Measurements from ENCODE around the gene BPIFB2. TPM values are rescaled to one million over a fixed set of nuclear protein-coding genes. Genes with fewer than 3 reads are reported as not detected.
A peak's percentile ranks its signal among the peaks of the same experiment; 100 is the strongest.

Gene BPIFB2
- total and polyA plus RNA-seq, 7 donors = not detected

DNA sequence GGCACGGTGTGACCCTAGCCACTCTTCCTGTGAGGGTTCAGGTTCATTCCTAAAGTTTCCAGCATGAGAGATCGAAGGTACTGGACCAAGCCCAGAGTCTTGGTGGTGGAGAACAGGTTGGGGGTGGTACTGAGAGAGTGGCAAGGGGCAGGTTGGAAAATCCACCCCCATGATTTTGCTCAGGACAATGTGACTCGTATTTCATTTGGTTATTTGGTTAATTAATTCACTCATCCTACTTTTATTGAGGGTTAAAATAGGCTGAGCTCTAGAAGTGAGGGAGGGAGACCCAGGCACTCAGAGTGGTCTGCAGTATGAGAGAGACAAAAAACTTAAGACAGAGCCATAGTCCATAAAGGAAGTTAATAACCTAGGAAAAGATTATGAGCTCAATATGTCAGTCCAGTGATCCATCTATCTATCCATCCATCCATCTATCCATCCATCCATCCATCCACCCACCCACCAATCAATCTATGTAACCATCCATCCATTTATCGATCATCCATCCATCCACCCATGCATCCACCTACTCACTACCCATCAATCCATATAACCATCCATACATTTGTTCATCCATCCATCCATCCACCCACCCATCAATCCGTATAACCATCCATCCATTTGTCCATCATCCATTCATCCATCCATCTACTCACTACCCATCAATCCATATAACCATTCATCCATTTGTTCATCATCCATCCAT lies 17.3 kb downstream of the BPIFB2 start:
- Histone ChIP-seq H3K27ac (no peak overlapping the region), H3K4me3 (no peak overlapping the region), H3K4me1 (no peaks in the 10 kb centered on the region), H3K36me3 (ENCODE audit: insufficient read depth in 1 of 2, low read depth in 1 of 2) (no peaks in the 10 kb centered on the region), H3K9me3 (no peaks in the 10 kb centered on the region), H3K27me3 (ENCODE audit: insufficient read depth in 3 of 3, low read length in 2 of 3) (peaks cover 0 to 28% (median 7%) of the 10 kb centered on the region in 3 donors)
- 64 to 68% (median 66%) methylated on average over 5 of the region's 5 CpGs for WGBS, 3 donors
- ATAC-seq = no peak
- TF ChIP-seq, protein P1, sequence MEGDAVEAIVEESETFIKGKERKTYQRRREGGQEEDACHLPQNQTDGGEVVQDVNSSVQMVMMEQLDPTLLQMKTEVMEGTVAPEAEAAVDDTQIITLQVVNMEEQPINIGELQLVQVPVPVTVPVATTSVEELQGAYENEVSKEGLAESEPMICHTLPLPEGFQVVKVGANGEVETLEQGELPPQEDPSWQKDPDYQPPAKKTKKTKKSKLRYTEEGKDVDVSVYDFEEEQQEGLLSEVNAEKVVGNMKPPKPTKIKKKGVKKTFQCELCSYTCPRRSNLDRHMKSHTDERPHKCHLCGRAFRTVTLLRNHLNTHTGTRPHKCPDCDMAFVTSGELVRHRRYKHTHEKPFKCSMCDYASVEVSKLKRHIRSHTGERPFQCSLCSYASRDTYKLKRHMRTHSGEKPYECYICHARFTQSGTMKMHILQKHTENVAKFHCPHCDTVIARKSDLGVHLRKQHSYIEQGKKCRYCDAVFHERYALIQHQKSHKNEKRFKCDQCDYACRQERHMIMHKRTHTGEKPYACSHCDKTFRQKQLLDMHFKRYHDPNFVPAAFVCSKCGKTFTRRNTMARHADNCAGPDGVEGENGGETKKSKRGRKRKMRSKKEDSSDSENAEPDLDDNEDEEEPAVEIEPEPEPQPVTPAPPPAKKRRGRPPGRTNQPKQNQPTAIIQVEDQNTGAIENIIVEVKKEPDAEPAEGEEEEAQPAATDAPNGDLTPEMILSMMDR (IDR thresholded peaks at IDR 0.05) = no peak
- intact Hi-C loops (cut with DNase I) = no loop called here
- no peak for DNase-seq

DNA sequence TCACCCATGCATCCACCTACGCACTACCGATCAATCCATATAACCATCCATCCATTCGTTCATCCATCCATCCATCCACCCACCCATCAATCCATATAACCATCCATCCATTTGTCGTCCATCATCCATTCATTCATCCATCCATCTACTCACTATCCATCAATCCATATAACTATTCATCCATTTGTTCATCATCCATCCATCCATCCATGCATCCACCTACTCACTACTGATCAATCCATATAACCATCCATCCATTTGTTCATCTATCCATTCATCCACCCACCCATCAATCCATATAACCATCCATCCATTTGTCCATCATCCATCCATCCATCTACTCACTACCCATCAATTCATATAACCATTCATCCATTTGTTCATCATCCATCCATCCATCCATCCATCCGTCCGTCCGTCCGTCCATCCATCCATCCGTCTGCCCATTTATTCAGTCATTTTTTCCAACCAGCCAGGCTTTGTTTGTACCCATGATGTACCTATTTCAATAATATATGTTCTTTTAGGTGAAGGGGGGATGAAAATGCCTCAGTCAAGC lies 17.9 kb downstream of the BPIFB2 start:
- ATAC-seq = no peak
- no peaks in the 10 kb centered on the region for H3K36me3 ChIP-seq (ENCODE audit: insufficient read depth in 1 of 2, low read depth in 1 of 2)
- H3K4me1 ChIP-seq = no peaks in the 10 kb centered on the region
- H3K27ac ChIP-seq = no peak overlapping the region
- intact Hi-C loops (cut with DNase I) = no loop called here
- peaks cover 0 to 23% (median 7%) of the 10 kb centered on the region in 3 donors for H3K27me3 ChIP-seq (ENCODE audit: insufficient read depth in 3 of 3, low read length in 2 of 3)
- H3K4me3 ChIP-seq = no peak overlapping the region
- no peak for DNase-seq
- WGBS, 3 donors = 45 to 93% (median 57%) methylated on average over 9 of the region's 9 CpGs
- H3K9me3 ChIP-seq = no peaks in the 10 kb centered on the region
- TF ChIP-seq, protein P1 (IDR thresholded peaks at IDR 0.05) = no peak

DNA sequence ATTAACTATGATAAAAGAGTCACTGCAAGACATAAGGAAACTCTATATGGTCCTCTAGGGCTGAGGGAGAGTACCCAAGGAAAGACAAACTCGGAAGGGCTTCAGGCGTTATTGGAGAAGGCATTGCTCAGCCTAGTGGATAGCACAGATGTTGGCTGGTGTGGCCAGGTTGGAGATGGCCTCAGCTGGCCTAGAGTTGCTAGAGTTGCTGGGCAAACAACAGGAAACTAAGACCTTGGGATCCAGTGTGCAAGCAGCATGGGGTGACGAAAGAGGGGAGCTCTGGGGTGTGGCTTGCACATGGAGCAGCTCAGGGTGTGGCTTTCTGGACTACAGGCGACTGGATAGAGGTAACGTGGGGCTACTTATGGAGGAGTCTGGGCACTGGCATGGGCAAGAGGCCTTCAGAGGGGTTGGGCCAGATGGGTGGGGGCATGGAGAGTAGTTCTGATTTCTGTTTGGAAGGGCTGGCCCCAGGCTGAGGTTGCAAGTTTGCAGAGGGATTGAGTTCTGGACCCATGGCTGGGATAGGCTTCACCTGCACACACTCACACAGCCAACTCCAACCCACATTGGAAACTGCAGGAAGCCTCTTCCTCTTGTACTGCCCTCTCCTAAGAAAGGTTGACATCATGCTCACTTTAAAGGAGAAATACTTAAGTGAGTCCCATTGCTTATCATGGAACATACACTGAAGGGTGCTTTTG lies 18.7 kb downstream of the BPIFB2 start:
- Histone ChIP-seq H3K9me3 (no peaks in the 10 kb centered on the region), H3K36me3 (ENCODE audit: insufficient read depth in 1 of 2, low read depth in 1 of 2) (no peaks in the 10 kb centered on the region), H3K27ac (no peak overlapping the region), H3K27me3 (ENCODE audit: insufficient read depth in 3 of 3, low read length in 2 of 3) (peaks cover 0 to 21% (median 7%) of the 10 kb centered on the region in 3 donors), H3K4me1 (no peaks in the 10 kb centered on the region), H3K4me3 (no peak overlapping the region)
- intact Hi-C loops (cut with DNase I) = no loop called here
- ATAC-seq = no peak
- peak in 1 of 2 donors; percentile 16 for DNase-seq
- 53 to 63% (median 59%) methylated on average over 5 of the region's 5 CpGs for WGBS, 3 donors
- TF ChIP-seq, protein P1 (IDR thresholded peaks at IDR 0.05) = no peak

DNA sequence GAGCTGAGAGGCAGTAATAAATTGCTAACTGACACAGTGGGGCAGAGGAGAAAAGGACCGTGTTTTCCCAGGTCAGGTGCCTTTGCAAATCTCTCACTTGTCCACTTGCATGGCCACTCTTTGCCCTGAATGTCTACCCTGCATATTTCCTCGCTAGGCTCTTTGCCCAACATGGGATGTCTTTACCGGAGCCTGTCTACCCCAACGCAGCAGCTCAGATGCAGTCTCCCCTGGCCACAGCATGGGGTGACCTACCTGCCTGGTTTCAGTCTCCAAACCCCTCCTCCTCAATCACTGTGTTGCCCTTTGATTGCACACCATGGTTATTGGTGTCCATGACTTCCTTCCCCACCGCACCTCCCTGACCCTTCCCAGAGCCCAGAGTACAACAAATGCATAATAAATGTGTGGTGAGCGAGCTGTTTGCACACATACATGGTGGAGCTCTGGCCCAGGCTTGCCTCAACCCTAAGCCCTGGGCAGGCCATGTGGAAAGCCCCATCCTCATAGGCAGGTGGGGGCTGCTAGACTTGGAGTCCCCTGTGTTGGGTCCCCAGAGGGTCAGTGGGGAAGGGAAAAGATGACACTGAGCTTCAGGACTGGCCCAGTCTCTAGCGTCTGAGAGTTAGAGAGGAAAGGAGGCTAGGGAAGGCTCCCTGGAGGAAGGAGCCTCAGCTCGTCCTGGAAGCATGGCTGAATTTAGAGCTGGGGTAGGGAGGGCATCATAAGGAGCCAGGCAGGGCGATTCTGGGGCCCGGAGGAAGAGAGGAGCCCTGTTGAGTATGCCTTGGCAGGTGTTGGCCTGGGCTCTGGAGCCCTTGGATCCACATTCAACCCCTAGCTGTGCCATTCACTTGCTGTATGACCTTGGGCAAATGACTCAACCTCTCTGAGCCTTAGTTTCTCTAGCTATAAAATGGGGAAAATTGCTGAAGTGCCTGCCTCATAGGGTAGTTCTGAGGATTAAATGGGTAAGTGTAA lies 19.6 kb downstream of the BPIFB2 start:
- intact Hi-C loops (cut with DNase I) = no loop called here
- Histone ChIP-seq H3K36me3 (ENCODE audit: insufficient read depth in 1 of 2, low read depth in 1 of 2) (no peaks in the 10 kb centered on the region), H3K27me3 (ENCODE audit: insufficient read depth in 3 of 3, low read length in 2 of 3) (peaks cover 0 to 23% (median 7%) of the 10 kb centered on the region in 3 donors), H3K9me3 (no peaks in the 10 kb centered on the region), H3K4me1 (no peaks in the 10 kb centered on the region), H3K27ac (no peak overlapping the region), H3K4me3 (no peak overlapping the region)
- 70 to 77% (median 74%) methylated on average over 10 of the region's 10 CpGs for whole genome bisulfite sequencing, 3 donors
- ATAC-seq = no peak
- TF ChIP-seq, protein P1 (IDR thresholded peaks at IDR 0.05) = no peak
- DNase-seq = peak in 1 of 2 donors; percentile 28
